Stomach (tissue), 9 donors: ENCODE data around the gene HDDC2. TPM values are rescaled to one million over a fixed set of nuclear protein-coding genes. Genes with fewer than 3 reads are reported as not detected.

Source experiments
- DNase-seq, 2 donors: peaks; one replicate each; pipeline versions ENCODE4 v3.0.0 to v3.0.0-alpha.2; 2013 to 2019
- H3K27ac ChIP-seq, 5 donors: fragments of 200-600 bp in 4 of 5; sonication (generic) in 4 of 5; one replicate each; pipeline ENCODE4 v1.5.1; 2013 to 2019; ENCODE audit warnings: mild to moderate bottlenecking in 1 of 5, moderate library complexity in 1 of 5
- H3K27me3 ChIP-seq, 3 donors: fragments of 200-600 bp; sonication (generic); one replicate each; pipeline ENCODE4 v1.5.1; 2017 to 2019; ENCODE audit warnings: mixed run types in 1 of 3
- H3K36me3 ChIP-seq, 4 donors: fragments of 200-600 bp; sonication (generic); 1 replicate in 3 of 4; 2 replicates in 1 of 4; pipeline ENCODE4 v1.5.1; 2016 to 2019
- H3K4me1 ChIP-seq, 4 donors: fragments of 200-600 bp; sonication (generic); one replicate each; pipeline ENCODE4 v1.5.1; 2016 to 2019
- H3K4me3 ChIP-seq, 4 donors: fragments of 200-600 bp; sonication (generic) in 3 of 4; one replicate each; pipeline ENCODE4 v1.5.1; 2016 to 2019; ENCODE audit warnings: mild to moderate bottlenecking in 1 of 4
- H3K9me3 ChIP-seq, 4 donors: fragments of 200-600 bp; sonication (generic); one replicate each; pipeline ENCODE4 v1.5.1; 2016 to 2019
- EP300 ChIP-seq: sonication (generic); formaldehyde crosslinking; IDR thresholded peaks from one replicate; pipeline ENCODE4 v1.6.1; 2017; ENCODE audit warnings: antibody characterized with exemption
- POLR2A ChIP-seq, 4 donors: fragments of 450-650 bp; IDR thresholded peaks; one replicate each; pipeline ENCODE4 v1.6.1; 2016; ENCODE audit warnings: antibody characterized with exemption in 4 of 4, control low read depth in 2 of 4, mild to moderate bottlenecking in 1 of 4, moderate library complexity in 1 of 4
- POLR2AphosphoS5 ChIP-seq, 3 donors: sonication (generic); formaldehyde crosslinking; IDR thresholded peaks; one replicate each; pipeline ENCODE4 v1.6.1; 2016; ENCODE audit warnings: antibody characterized with exemption in 3 of 3
- WGBS, 5 donors: extraction: QIAGEN DNeasy Blood & Tissue Kit in 3 of 5; methylation state at CpG; one replicate each; pipeline versions ENCODE4 v1.1.5 to v1.1.7; 2013 to 2018; 5-methylcytosine and 5-hydroxymethylcytosine counted together
- intact Hi-C: fragments of 100-400 bp; cut with DNase I; formaldehyde crosslinking; loops from one replicate; pipeline ENCODE4 v1.15.1; 2023; ENCODE audit warnings: low total_unique reads
- polyA plus RNA-seq, 3 donors: library from polyadenylated mRNA; stranded (reverse); fragments of 200-250 nt; gene quantifications; one replicate each; pipeline ENCODE4 v1.2.3, GENCODE V29; 2013
- total RNA-seq, 5 donors: library from RNA; depleted of rRNA; stranded (reverse); fragments of >200 nt; gene quantifications; one replicate each; pipeline versions ENCODE4 v1.1.0 to v1.2.3, GENCODE V29; 2014 to 2016
- TF ChIP-seq, protein P1 (sequence below), 7 experiments: fragments of 450-650 bp in 4 of 7; fragments of 200-600 bp in 3 of 7; sonication (generic) in 3 of 7; IDR thresholded peaks; one replicate each; pipeline ENCODE4 v1.5.1; 2016 to 2019; ENCODE audit warnings: antibody characterized with exemption in 7 of 7, control low read depth in 2 of 7, mild to moderate bottlenecking in 1 of 7
- donor health status: healthy with polysubstance abuse.
- donor health status: Bipolar disorder and iron deficiency.
- donor health status: healthy.

HDDC2 gene
- total and polyA plus RNA-seq, 8 donors = 7.6 to 145 (median 48.0) TPM; not detected in 1

DNA sequence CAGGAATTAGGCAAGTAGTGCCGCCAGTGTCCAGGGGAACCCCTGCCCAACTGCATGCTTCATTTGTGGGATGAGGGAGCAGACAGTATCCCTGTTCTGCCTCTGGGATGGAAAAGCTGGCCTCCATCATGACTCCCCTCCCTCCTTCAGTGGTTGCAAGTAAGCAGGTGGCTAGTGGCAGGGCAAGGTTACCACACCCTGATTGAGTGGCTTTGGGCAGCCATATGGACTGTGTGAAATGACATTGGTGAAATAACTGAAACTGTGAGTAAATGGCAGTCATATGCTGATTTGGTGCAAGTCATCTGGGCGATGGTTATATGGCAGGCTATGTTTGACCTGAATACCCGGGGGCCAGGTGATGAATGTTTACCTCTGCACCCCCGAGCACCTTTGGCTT lies 33.0 kb downstream of the HDDC2 start:
- no peak for DNase-seq
- WGBS, 5 donors = 88 to 93% (median 91%) methylated on average over 4 of the region's 4 CpGs
- H3K36me3 ChIP-seq = peaks cover 0 to 22% (median 19%) of the 10 kb centered on the region in 4 donors
- no peaks in the 10 kb centered on the region for H3K27me3 ChIP-seq
- H3K4me1 ChIP-seq = peaks cover 0 to 4% (median 0%) of the 10 kb centered on the region in 4 donors
- intact Hi-C loops = no loop called here
- H3K4me3 ChIP-seq = no peak overlapping the region
- TF ChIP-seq POLR2A (IDR thresholded peaks at IDR 0.05) (no peak), EP300 (no peak), POLR2AphosphoS5 (IDR thresholded peaks at IDR 0.05) (no peak)
- TF ChIP-seq, protein P1, sequence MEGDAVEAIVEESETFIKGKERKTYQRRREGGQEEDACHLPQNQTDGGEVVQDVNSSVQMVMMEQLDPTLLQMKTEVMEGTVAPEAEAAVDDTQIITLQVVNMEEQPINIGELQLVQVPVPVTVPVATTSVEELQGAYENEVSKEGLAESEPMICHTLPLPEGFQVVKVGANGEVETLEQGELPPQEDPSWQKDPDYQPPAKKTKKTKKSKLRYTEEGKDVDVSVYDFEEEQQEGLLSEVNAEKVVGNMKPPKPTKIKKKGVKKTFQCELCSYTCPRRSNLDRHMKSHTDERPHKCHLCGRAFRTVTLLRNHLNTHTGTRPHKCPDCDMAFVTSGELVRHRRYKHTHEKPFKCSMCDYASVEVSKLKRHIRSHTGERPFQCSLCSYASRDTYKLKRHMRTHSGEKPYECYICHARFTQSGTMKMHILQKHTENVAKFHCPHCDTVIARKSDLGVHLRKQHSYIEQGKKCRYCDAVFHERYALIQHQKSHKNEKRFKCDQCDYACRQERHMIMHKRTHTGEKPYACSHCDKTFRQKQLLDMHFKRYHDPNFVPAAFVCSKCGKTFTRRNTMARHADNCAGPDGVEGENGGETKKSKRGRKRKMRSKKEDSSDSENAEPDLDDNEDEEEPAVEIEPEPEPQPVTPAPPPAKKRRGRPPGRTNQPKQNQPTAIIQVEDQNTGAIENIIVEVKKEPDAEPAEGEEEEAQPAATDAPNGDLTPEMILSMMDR (IDR thresholded peaks at IDR 0.05) = no peak
- H3K27ac ChIP-seq = no peak overlapping the region
- H3K9me3 ChIP-seq = no peaks in the 10 kb centered on the region

DNA sequence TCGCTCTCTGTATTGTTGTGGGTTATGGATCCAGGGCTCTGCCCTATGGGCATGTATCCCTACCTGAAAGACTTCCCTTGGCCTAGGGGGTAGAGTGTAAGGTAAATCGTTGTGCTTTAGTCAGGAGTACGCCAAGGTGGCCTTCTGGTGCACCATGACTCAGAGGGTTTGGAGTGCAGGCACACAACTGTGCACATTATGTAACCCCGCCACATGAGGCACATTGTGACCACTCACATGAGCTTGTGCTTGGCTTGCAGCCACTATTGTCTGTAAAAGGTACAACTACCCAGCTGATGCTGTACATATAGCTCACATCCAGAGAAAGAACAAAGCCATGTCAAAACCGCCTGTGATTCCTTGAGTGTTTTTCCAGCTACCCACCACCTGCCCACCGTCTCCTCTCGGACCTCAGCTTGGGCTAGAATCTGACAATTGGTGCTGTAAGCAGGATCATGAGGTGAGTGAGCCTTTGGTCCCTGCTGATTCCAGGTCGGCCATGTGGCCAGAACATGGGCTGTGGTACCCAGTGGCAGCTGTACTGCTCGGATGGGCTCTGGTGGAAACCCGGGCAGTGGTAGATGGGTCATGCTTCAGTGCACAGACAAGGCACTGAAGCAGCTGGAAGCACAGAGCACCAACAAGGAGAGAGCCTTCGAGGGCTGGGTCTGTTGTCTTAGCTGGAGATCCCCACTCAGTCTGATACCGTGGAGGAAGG lies 33.8 kb downstream of the HDDC2 start:
- Histone ChIP-seq H3K27ac (no peak overlapping the region), H3K36me3 (peaks cover 0 to 14% (median 11%) of the 10 kb centered on the region in 4 donors), H3K4me3 (no peak overlapping the region), H3K9me3 (no peaks in the 10 kb centered on the region), H3K4me1 (no peaks in the 10 kb centered on the region), H3K27me3 (no peaks in the 10 kb centered on the region)
- TF ChIP-seq EP300 = no peak
- TF ChIP-seq POLR2A (IDR thresholded peaks at IDR 0.05) = no peak
- TF ChIP-seq POLR2AphosphoS5 (IDR thresholded peaks at IDR 0.05) = no peak
- TF ChIP-seq, protein P1 (IDR thresholded peaks at IDR 0.05) = no peak
- intact Hi-C loops = no loop called here
- DNase-seq = no peak
- 89 to 95% (median 93%) methylated on average over 8 to 12 of the region's 12 CpGs for WGBS, 5 donors

DNA sequence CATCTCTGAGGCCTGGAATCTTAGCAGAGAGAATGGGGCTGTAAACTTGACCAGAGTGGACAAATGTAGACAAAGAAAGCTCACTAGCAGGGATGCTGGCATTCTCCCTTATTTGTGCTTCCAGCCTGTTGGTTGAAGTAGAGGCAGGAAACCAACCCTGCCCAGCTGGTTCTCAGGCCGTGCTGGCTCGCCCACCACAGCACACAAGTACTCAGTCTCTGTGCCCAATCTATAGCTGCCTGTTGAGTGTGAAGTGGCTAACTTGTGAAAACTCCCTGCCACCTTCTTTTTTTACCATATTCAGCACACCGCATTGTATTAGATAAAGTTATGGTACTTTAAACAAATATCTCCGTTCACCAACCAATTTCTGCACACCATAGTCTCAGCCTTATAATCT lies 37.3 kb downstream of the HDDC2 start:
- H3K4me1 ChIP-seq = no peaks in the 10 kb centered on the region
- no peak for TF ChIP-seq EP300
- TF ChIP-seq POLR2AphosphoS5 (IDR thresholded peaks at IDR 0.05) = no peak
- TF ChIP-seq, protein P1 (IDR thresholded peaks at IDR 0.05) = no peak
- TF ChIP-seq POLR2A (IDR thresholded peaks at IDR 0.05) = no peak
- whole genome bisulfite sequencing, 5 donors = 74 to 89% (median 78%) methylated on average over 4 of the region's 4 CpGs
- H3K9me3 ChIP-seq = no peaks in the 10 kb centered on the region
- H3K27ac ChIP-seq = no peak overlapping the region
- no peak overlapping the region for H3K4me3 ChIP-seq
- no peaks in the 10 kb centered on the region for H3K36me3 ChIP-seq
- no peaks in the 10 kb centered on the region for H3K27me3 ChIP-seq
- no peak for DNase-seq
- intact Hi-C loops = no loop called here

DNA sequence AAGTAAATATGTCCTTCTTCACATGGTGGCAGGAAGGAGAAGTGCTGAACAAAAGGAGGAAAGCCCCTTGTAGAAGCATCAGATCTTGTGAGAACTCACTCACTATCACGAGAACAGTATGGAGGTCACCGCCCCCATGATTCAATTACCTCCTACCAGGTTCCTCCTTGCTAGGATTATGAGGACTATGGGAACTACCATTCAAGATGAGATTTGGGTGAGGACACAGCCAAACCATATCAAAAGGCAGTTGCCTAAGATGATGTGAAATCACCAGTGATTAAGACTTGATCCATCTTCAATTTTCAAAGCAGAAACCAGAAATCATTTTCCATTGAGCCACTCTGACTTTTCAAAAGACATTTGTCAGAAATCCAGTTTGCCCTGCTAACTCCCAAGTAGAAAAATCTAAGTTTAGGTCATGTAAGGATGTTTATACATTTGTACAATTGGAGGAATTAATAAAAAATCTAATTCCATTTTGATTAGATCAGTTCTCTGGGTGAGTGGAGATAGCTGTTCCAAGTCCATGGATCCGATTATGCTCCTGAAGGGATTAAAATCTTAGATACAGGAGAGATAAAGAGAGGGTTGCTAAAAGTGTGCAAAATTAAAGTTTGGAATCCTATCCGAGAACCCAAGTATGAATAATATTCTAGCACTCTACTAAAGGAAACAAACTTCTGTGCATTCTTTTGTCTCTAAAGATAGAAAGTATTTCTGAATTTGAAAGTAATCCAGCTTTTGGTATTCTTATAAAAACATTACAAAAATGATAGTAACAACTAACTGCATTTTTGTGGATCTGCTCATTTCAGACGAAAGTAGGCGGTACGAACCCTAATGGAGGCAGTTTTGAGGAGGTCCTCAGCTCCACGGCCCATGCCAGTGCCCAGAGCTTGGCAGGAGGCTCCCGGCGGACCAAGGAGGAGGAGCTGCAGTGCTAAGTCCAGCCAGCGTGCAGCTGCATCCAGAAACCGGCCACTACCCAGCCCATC lies 39.5 kb downstream of the HDDC2 start:
- H3K4me3 ChIP-seq = no peak overlapping the region
- TF ChIP-seq POLR2AphosphoS5 (IDR thresholded peaks at IDR 0.05) (no peak), EP300 (no peak), POLR2A (IDR thresholded peaks at IDR 0.05) (no peak)
- TF ChIP-seq, protein P1 (IDR thresholded peaks at IDR 0.05) = no peak
- no peak for DNase-seq
- no peak overlapping the region for H3K27ac ChIP-seq
- intact Hi-C loops = no loop called here
- H3K9me3 ChIP-seq = no peaks in the 10 kb centered on the region
- no peaks in the 10 kb centered on the region for H3K36me3 ChIP-seq
- H3K27me3 ChIP-seq = no peaks in the 10 kb centered on the region
- H3K4me1 ChIP-seq = no peaks in the 10 kb centered on the region
- WGBS, 5 donors = 79 to 86% (median 83%) methylated on average over 11 to 12 of the region's 12 CpGs
